Mesothelial cell of epicardium (in vitro differentiated cells): ENCODE measurements around the gene GPAT3. TPM values are rescaled to one million over a fixed set of nuclear protein-coding genes. Genes with fewer than 3 reads are reported as not detected.

ENCODE experiments used
- DNase-seq, 2 experiments: peaks; one replicate each; pipeline ENCODE4 v3.0.0; 2021; ENCODE audit warnings: low spot score in 2 of 2; ENCODE audit not compliant: unreplicated experiment in 2 of 2
- H3K27ac Mint-ChIP-seq: 2 replicates; pipeline ENCODE4 v1.8.0; 2021; ENCODE audit warnings: mixed read lengths
- H3K27me3 Mint-ChIP-seq: 2 replicates; pipeline ENCODE4 v1.8.0; 2021; ENCODE audit warnings: low read depth, mixed read lengths
- H3K36me3 Mint-ChIP-seq: 2 replicates; pipeline ENCODE4 v1.8.0; 2021; ENCODE audit warnings: mixed read lengths
- H3K4me1 Mint-ChIP-seq: 2 replicates; pipeline ENCODE4 v1.8.0; 2021; ENCODE audit warnings: mixed read lengths
- H3K4me3 Mint-ChIP-seq: 2 replicates; pipeline ENCODE4 v1.8.0; 2021; ENCODE audit warnings: mild to moderate bottlenecking, moderate library complexity, mixed read lengths
- H3K9me3 Mint-ChIP-seq: 2 replicates; pipeline ENCODE4 v1.8.0; 2021; ENCODE audit warnings: mixed read lengths
- CTCF ChIP-seq: fragments of 200-600 bp; sonication (generic); IDR thresholded peaks from one replicate; pipeline ENCODE4 v1.5.0; 2021; ENCODE audit warnings: antibody characterized with exemption; ENCODE audit not compliant: unreplicated experiment
- total RNA-seq: library from RNA; stranded (reverse); gene quantifications from 3 replicates; pipeline ENCODE4 v1.2.1, GENCODE V29; 2021

Gene GPAT3
- total RNA-seq, 1 donor from 2014 or later, result 0.18 TPM

- Mint-ChIP-seq H3K9me3 (no peaks in the 10 kb centered on the region), H3K4me3 (no peak overlapping the region), H3K27ac (no peak overlapping the region), H3K36me3 (no peaks in the 10 kb centered on the region), H3K4me1 (no peaks in the 10 kb centered on the region), H3K27me3 (no peaks in the 10 kb centered on the region)
- TF ChIP-seq CTCF, result no peak
- DNase-seq, result no peak
Measured at GRCh38 chr4:83561381-83561780, 25.5 kb downstream of the GPAT3 start.

- H3K27ac Mint-ChIP-seq, result no peak overlapping the region
- no peaks in the 10 kb centered on the region for H3K9me3 Mint-ChIP-seq
- no peak for TF ChIP-seq CTCF
- no peaks in the 10 kb centered on the region for H3K4me1 Mint-ChIP-seq
- no peaks in the 10 kb centered on the region for H3K36me3 Mint-ChIP-seq
- no peaks in the 10 kb centered on the region for H3K27me3 Mint-ChIP-seq
- DNase-seq, result no peak
- no peak overlapping the region for H3K4me3 Mint-ChIP-seq
Measured at GRCh38 chr4:83563998-83564397, 28.1 kb downstream of the GPAT3 start.

GRCh38 chr4:83568062-83568461 lies 32.2 kb downstream of the GPAT3 start:
- no peak overlapping the region for H3K4me3 Mint-ChIP-seq
- TF ChIP-seq CTCF, result no peak
- no peaks in the 10 kb centered on the region for H3K27me3 Mint-ChIP-seq
- no peaks in the 10 kb centered on the region for H3K36me3 Mint-ChIP-seq
- no peak overlapping the region for H3K27ac Mint-ChIP-seq
- no peaks in the 10 kb centered on the region for H3K4me1 Mint-ChIP-seq
- H3K9me3 Mint-ChIP-seq, result no peaks in the 10 kb centered on the region
- DNase-seq, result no peak

GRCh38 chr4:83569429-83569828 lies 33.5 kb downstream of the GPAT3 start:
- no peak overlapping the region for H3K27ac Mint-ChIP-seq
- H3K36me3 Mint-ChIP-seq, result no peaks in the 10 kb centered on the region
- H3K4me3 Mint-ChIP-seq, result no peak overlapping the region
- H3K27me3 Mint-ChIP-seq, result no peaks in the 10 kb centered on the region
- peaks cover 2% of the 10 kb centered on the region for H3K4me1 Mint-ChIP-seq
- no peaks in the 10 kb centered on the region for H3K9me3 Mint-ChIP-seq
- DNase-seq, result no peak
- TF ChIP-seq CTCF, result no peak

- DNase-seq, result no peak
Measured at GRCh38 chr4:83569987-83570386, 34.1 kb downstream of the GPAT3 start.

More at GRCh38 chr4:83569987-83570386, 34.1 kb downstream of the GPAT3 start:
- Mint-ChIP-seq H3K27me3 (no peaks in the 10 kb centered on the region), H3K9me3 (no peaks in the 10 kb centered on the region), H3K4me1 (peaks cover 2% of the 10 kb centered on the region), H3K36me3 (no peaks in the 10 kb centered on the region), H3K4me3 (no peak overlapping the region), H3K27ac (no peak overlapping the region)
- TF ChIP-seq CTCF, result no peak
